ENCODE data around the gene TOGARAM1. TPM values are rescaled to one million over a fixed set of nuclear protein-coding genes. Genes with fewer than 3 reads are reported as not detected.

TOGARAM1 gene
- total RNA-seq, 2 experiments from 2014 or later, result 5.5 to 7.9 TPM

Other genes starting within 250 kb of the TOGARAM1 start
- 10 to 100 TPM; 10.9 to 11.1 TPM for gene KLHL28, start 243 bp upstream of the TOGARAM1 start, total RNA-seq
- gene PRPF39, start 121.9 kb downstream of the TOGARAM1 start, total RNA-seq, result 10 to 100 TPM; 45.7 to 48.3 TPM
- 10 to 100 TPM; 65.6 to 66.4 TPM for gene FKBP3, start 172.3 kb downstream of the TOGARAM1 start, total RNA-seq
- gene FANCM, start 173.7 kb downstream of the TOGARAM1 start, total RNA-seq, result 10 to 100 TPM; 15.8 to 17.0 TPM

All from activated CD8-positive, alpha-beta T cell treated with anti-CD3 and anti-CD28 coated beads for 36 hours (primary cell).